Measurements from ENCODE around the gene R3HDM1.
"Not testable (repeated sequence)": the region's sequence is repeated elsewhere in the genome, so short reads cannot be mapped to it uniquely, and the experiment has no call there.

The R3HDM1 gene

DNA sequence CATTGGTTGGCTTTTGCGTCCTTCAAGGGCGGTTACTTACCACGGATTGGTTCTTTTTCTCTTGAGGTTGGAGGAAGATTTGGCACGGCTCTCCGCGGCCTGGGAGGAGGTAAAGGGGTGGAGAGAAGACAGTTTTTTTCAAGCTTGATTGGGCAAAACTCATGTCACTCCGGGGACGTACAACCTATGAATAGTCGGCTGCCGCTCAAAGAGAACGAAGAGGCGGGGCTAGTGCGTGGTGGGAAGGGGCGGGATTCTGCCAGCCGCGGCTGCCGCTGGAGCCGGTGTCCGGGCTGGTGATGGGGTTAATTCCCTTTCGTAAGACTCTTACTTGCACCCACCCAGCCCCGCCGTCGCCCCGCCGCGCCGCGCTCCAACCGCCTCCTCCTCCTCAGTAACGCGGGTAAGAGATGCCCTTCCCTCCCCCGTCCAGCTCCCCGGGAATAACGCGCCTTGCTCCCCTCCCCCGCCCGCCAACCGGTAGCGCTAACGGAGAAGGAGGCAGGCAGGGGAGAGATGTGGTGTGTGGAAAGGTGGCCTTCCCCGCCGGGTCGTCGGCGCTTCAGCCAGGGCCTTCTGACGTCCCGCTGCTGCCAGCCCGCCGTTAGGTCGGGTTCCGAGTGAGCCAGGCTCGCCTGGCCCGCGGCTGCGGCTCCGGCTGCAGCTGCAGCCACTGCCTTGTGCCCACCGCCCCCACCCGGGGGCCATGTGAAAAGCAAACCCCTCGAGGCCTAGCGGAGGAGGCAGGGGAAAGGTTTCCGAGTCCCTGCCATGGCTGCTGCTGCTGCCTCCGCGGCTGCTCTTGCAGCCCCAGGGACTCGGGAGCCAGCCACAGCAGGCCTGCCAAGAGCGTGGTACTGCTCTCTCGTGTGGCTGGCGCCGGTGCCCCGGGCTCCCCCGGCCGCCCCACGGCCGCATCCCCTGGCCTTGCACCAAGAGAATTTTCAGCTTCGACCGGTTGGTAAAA, at the start of gene R3HDM1:
TSS of gene R3HDM1 (plus strand) at position 254 of the 967 bp plus-strand sequence. CDS start 73,362 bp downstream, outside the sequence.
- peak; percentile 93 for DNase-seq (ENCODE audit: low read depth)

GRCh38 chr2:135485441-135485840, 45.8 kb upstream of the R3HDM1 start:
- no peak for DNase-seq (ENCODE audit: low read depth)

DNA sequence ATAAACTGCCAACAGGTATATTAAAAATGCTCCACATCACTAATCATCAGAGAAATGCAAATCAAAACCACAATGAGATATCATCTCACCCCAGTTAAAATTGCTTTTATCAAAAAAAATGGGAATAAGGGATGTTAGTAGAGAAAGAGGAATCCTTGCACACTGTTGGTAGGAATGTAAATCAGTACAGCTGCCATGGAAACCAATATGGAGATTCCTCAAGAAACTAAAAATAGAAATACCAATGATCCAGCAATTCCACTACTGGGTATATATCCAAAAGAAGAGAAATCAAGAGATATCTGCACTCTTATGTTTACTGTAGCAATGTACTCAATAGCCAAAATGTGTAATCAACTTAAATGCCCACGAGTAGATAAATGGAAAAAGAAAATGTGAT, 40.9 kb upstream of the R3HDM1 start:
- no peak for DNase-seq (ENCODE audit: low read depth)

DNA sequence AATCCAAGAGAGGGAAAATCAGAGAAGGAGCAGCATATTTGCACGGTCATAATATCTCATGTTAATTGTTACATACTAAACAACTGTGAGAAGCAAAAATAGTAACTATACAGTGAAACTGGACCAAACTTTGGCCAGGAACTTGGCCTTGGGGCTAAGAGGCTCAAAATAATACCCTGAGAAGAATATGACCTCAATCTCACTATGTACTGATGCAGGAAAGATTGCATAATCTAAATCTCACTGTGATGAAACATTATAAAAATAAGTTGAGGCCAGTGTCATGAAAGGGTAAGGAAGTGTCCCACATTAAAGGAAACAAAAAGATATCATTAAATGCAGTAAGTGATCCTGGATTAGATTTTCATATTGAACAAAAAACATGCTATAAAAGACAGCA, 36.8 kb upstream of the R3HDM1 start:
- DNase-seq (ENCODE audit: low read depth), result no peak

- no peak for DNase-seq (ENCODE audit: low read depth)
Observed at GRCh38 chr2:135494917-135495316, 36.4 kb upstream of the R3HDM1 start.

DNA sequence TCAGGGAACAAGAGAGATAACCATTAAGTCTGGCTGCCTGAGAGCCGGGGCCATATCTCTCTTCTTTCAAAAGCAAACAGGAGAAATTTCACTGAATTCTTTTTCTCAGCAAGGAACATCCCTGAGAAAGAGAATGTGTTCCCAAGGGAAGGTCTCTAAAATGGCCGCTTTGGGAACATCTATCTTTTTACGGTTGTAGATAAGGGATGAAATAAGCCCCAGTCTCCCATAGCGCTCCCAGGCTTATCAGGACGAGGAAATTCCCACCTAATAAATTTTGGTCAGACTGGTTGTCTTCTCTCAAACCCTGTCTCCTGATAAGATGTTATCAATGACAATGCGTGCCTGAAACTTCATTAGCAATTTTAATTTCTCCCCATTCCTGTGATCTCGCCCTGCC, 32.7 kb upstream of the R3HDM1 start:
- not testable (repeated sequence) for DNase-seq (ENCODE audit: low read depth)

DNA sequence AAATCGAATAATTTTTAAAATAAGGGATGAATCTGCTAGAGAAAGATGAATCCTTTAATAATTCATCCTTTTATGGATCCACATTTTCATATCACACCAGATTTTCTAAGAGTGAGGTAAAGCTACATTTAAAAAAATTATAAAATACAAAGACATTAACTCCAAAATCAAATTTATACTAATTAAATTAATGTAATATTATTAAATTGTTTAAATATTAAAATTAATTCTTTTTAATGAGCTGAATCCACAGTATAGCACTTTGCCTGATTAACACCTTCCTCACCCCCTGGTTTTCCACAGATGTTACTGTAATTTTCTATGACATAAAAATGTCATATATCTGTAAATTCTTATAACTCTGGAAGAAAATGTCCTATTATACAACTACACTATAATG, 26.5 kb upstream of the R3HDM1 start:
- DNase-seq (ENCODE audit: low read depth), result no peak

GRCh38 chr2:135510577-135510976, 20.7 kb upstream of the R3HDM1 start:
- DNase-seq (ENCODE audit: low read depth), result no peak

GRCh38 chr2:135512099-135512498, 19.2 kb upstream of the R3HDM1 start:
- no peak for DNase-seq (ENCODE audit: low read depth)

GRCh38 chr2:135525786-135526185, 5.5 kb upstream of the R3HDM1 start:
- DNase-seq (ENCODE audit: low read depth), result no peak

DNA sequence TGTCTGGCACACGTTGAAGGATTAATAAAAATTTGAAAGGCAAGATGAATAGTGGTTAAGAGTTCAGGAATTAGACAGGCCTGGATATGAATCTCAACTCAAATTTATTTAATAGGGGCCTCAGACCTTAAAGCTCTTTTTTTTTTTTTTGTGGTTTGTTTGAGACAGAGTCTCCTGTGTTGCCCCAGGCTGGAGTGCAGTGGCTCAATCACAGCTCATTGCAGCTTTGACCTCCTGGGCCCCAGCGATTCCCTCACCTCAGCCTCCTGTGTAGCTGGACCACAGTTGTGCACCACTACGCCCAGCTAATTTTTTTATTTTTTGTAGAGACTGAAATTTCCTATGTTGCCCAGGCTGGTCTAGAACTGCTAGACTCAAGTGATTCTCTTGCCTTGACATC, 3.3 kb upstream of the R3HDM1 start:
- DNase-seq (ENCODE audit: low read depth), result no peak

GRCh38 chr2:135530313-135531230, 712 bp upstream of the R3HDM1 start, which contains the start of gene ZRANB3:
ZRANB3 (minus strand) TSS chr2:135531218.
- DNase-seq (ENCODE audit: low read depth), result peak; percentile 94

DNA sequence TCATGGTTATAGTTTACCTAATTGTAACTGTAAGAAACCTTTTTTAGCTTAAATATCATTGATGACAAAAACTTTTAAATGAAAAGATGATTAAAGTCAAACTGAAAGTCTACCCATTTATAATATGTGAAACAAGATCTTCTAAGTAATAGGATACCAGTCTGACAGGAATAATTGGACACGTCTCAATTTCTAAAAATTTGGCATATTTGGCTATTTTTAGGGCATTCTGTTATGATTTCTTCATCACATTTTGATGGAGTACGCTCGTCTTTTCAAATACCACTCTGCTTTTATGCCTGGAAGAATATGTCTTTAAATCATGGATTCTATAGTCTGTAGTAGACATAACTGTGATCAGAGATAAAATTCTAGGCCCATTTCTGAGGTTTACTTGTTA, 1.3 kb downstream of the R3HDM1 start:
- no peak for DNase-seq (ENCODE audit: low read depth)

DNA sequence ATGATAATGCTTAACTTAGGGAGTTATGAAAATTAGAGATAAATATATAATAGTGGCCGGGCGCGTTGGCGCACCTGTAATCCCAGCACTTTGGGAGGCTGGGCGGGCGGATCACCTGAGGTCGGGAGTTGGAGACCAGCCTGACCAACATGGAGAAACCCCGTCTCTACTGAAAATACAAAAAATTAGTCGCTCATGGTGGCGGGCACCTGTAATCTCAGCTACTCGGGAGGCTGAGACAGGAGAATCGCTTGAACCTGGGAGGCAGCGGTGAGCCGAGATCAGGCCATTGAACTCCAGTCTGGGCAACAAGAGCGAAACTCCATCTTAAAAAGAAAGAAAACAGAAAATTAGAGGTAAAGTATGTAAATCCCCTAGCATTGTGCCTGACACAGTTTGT, 2.3 kb downstream of the R3HDM1 start:
- DNase-seq (ENCODE audit: low read depth), result not testable (repeated sequence)

GRCh38 chr2:135546436-135546835, 15.2 kb downstream of the R3HDM1 start:
- no peak for DNase-seq (ENCODE audit: low read depth)

GRCh38 chr2:135547311-135547710, 16.0 kb downstream of the R3HDM1 start:
- no peak for DNase-seq (ENCODE audit: low read depth)

- no peak for DNase-seq (ENCODE audit: low read depth)
Observed at GRCh38 chr2:135551356-135551755, 20.1 kb downstream of the R3HDM1 start.

- no peak for DNase-seq (ENCODE audit: low read depth)
Observed at GRCh38 chr2:135552887-135553286, 21.6 kb downstream of the R3HDM1 start.

GRCh38 chr2:135555311-135555710, 24.0 kb downstream of the R3HDM1 start:
- DNase-seq (ENCODE audit: low read depth), result no peak

- DNase-seq (ENCODE audit: low read depth), result no peak
Observed at GRCh38 chr2:135557530-135557929, 26.2 kb downstream of the R3HDM1 start.

DNA sequence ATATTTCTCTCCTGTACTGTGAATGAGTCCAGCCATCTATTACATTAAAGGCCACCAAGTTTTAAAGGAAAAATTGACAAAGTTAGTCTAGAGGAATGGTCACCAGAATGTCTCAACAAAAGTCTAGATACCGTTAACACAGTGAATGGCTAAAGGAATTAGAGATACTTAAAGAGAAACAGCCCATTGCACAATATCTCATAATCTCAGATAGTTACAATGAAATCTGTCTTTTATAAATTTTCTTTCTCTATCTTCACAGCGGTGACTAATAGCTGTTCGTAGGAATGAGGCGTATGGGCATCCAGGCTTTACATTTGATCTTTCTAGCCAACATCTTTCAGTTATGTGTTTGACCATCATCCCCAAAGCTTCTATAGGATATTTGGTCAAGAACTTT, 30.6 kb downstream of the R3HDM1 start:
- DNase-seq (ENCODE audit: low read depth), result no peak

DNA sequence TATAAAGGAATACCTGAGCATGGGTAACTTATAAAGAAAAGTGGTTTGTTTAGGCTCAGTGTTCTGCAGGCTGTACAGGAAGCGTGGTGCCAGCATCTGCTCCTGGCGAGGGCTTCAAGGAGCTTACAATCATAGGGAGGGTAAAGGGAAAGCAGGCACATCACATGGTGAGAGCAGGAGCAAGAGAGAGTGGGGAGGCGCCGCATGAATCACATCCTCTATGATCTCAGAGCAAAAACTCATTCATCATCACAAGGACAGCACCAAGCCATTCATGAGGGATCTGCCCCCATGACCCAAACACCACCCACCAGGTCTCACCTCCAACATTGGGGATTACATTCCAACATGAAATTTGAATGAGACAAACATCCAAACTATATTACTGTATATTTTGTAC, 32.5 kb downstream of the R3HDM1 start:
- DNase-seq (ENCODE audit: low read depth), result no peak

- DNase-seq (ENCODE audit: low read depth), result no peak
Observed at GRCh38 chr2:135570884-135571283, 39.6 kb downstream of the R3HDM1 start.

All from T-helper 22 cell (primary cell).